Mesenteric fat pad (tissue), 1 donor: ENCODE results near the gene TWIST2. TPM values are rescaled to one million over a fixed set of nuclear protein-coding genes. Genes with fewer than 3 reads are reported as not detected.

Experiments
- DNase-seq: peaks from one replicate; pipeline ENCODE4 v3.0.0-alpha.2; 2020; ENCODE audit warnings: low spot score
- total RNA-seq: library from RNA; stranded (reverse); fragmentation: NEBNext Ultra II Directional; extraction: Animal tissue kit (Norgen Biotek cat#: 25700); gene quantifications from one replicate; pipeline ENCODE4 v1.2.1, GENCODE V29; 2021
- donor health status: DM: yes; HTN: yes; CAD: no.

TWIST2 gene
- total RNA-seq, 1 donor from 2014 or later, result 73.9 TPM

DNA sequence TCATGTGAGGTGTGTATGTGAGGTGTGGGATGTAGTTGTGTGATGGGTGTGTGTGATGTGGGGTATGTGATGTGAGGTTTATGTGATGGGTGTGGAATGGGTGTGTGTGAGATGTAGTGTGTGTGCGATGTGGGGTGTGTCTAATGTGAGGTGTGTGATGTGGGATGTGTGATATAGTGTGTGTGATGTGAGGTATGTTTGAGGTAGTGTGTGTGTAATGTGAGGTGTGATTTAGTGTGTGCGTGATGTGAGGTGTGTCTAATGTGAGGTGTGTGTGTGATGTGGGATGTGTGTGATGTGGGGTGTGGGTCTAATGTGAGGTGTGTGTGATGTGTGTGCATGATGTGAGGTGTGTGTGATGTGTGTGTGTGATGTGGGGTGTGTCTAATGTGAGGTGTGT, 55.3 kb downstream of the TWIST2 start:
- no peak for DNase-seq

DNA sequence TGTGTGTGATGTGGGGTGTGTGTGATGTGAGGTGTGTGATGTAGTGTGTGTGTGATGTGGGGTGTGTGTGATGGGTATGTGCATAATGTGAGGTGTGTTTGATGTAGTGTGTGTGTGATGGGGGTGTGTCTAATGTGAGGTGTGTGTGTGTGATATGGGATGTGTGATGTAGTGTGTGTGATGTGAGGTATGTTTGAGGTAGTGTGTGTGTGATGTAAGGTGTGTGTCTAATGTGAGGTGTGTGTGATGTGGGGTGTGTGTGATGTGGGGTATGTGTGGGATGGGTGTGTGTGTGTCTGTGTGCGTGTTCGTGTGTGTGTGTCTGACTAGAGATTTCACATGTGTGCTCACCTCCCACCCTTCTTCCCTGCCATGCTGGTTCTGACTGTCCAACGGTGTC, 56.3 kb downstream of the TWIST2 start:
- no peak for DNase-seq

DNA sequence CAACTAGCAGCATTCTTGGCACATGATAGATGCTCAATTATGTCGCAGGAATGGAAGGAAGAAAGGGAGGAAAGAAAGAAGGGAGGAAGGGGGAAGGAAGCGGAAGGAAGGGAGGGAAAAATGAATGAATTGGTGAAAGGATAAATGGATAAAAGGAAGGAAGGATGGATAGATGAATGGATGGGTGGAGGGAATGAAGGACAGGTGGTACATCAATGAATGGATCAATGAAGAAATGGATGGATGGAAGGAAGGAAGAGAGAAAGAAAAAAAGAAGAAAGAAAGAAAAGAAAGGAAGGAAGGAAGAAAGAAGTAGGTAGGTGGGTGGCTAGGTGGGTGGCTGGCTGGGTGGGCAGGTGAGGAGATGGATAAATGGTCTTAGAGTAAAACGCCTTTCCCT, 56.8 kb downstream of the TWIST2 start:
- no peak for DNase-seq

DNA sequence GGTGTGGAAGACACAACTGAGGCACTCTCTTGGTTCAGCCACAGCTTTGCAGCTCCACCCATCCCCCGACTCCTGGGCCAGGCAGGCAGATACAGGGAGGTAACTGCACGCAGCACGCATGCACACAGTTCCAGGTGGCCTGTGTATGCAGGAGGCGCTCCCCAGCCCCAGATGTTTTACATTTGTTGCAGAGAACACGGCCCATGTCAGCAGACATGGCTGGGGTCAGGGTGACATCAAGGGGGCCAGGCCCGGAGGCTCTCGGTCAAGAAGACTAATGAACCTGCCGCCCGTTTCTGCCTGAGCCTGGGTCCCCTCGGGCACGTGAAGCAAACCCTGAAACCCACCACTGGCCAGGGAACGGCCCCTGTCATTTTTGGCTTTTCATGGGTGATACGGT, 57.3 kb downstream of the TWIST2 start:
- DNase-seq, result no peak

DNA sequence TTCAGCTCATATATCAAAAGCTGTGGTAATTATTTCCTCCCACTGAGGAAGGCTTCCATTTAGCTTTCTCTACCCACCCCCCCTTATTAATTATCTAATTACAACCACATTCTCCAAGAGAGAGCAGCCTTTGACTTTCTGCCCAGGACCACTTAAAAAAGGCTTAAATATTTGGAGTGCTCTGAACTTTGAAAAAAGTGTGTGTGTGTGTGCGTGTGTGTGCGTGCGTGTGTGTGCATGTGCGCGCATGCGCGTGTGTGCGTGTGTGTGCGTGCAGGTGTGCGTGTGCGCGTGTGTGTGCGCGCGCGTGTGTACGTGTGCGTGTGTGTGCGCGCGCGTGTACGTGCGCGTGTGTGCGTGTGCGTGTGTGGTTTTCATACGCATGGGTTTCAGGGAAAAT, 57.8 kb downstream of the TWIST2 start:
- DNase-seq, result no peak

DNA sequence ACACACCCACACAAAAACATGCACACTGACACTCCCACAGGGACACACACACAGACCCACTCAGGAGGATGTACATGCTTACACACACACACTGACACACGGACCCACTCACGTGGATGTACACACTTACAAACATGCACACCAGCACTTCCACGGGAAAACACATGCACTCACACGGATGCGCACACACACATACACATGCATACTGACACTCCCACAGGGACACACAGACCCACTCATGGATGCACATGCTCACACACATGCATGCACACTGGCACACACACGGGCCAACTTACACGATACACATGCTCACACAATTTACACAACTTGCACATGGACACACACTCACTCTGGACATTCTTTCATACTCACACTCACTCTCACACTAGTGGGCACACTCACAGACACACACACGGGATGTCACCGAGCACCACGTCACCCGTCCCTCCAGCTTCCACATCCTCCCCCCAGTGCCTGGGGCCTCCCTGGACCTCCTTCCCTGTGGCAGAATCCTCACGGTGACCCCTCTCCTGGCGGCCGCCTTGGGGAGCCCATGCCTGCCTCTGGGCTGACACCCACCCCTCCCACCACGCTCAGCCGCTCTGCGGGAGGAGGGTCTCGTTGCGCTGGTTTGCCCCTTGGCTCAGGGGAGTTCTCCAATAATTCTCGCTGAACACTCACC, 58.5 kb downstream of the TWIST2 start:
- no peak for DNase-seq

DNA sequence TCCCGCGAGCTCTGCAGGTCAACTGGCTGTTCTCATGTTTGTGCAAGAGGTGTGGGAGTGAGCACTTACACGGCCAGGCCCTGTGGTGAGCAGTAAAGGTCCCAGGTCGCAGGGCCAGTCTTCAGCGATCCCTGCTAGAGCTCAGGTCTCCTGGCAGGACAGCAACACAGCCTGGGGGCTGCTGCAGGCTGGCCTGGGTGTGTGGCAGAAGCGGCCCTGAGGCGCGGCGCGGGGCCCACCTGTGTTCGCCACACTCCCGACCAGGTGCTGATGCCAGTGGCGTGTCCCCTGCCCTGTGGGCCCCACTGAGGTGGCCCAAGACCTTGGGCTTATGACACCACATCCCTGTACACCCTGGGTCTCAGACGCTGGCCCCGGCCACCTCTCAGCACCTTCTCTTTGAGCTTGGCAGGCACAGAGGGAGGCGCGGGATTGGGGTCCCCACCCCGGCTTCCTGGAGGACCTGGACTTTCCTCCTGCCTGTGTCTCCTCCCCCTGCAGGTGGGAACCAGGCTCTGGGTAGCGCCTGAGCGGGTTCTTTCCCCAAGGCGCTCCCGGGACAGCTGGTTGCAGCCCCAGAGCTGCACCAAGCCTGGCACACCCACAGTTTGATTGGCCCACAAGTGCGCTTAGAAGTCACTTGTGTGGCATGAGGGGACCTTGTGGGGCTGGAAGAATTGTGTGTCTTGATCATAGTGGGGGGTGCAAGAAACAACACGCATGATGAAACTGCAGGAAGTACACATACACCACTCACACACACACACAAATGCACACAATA, 59.2 kb downstream of the TWIST2 start:
- DNase-seq, result no peak

DNA sequence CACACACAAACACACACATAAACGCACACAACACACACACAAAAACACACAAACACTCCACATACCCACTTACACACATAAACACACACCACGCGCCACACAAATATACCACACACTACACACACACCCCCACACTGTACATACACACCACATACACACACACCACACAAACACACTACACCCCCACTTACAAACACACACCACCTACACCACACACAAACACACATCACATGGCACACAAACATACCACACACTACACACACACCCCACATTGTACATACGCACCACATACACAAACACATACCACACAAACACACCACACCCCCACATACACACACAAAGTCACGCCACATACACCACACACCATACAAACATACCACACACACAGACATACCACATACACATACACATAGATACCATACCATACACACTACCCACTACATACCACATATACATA, 59.9 kb downstream of the TWIST2 start:
- no peak for DNase-seq

DNA sequence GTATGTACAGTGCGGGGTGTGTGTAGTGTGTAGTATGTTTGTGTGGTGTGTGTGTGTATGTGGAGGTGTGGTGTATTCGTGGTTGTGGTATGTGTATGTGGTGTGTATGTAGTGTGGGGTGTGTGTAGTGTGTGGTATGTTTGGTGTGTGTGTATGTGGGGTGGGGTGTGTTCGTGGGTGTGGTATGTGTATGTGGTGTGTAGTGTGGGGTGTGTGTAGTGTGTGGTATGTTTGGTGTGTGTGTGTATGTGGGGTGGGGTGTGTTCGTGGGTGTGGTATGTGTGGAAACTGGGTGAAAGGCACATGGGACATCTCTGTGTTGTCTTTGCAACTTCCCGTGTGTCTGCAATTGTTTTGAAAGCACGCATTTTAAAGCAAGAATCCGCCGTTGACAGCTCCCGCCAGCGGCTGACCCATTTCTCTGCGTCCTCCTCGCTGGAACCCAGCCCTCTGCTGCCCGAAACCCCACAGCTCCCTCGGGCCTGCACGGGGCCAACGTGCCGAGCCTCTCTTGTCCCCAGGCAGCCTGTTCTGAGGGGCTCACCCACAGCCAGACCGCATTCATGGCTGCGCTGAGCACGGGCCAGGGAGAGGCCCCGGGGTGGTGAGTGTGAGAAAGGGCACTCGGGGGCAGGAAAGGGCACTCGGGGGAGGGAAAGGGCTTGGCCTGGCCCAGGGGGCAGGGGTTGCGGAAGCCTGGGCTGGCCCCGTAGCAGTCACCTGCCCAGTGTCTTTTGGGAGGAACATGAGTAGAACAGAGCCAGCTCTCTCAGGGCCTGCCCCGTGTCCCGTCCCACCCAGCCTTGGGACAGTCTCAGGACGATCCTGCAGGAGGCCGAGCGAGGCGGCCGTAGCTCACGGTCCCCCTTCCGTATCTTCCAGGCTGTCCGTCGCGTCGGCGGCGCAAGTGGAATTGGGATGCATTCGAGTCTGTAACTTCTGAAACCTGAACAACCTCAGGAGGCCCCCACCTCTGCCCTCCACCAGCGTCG, 61.4 kb downstream of the TWIST2 start:
- peak; percentile 89 for DNase-seq

DNA sequence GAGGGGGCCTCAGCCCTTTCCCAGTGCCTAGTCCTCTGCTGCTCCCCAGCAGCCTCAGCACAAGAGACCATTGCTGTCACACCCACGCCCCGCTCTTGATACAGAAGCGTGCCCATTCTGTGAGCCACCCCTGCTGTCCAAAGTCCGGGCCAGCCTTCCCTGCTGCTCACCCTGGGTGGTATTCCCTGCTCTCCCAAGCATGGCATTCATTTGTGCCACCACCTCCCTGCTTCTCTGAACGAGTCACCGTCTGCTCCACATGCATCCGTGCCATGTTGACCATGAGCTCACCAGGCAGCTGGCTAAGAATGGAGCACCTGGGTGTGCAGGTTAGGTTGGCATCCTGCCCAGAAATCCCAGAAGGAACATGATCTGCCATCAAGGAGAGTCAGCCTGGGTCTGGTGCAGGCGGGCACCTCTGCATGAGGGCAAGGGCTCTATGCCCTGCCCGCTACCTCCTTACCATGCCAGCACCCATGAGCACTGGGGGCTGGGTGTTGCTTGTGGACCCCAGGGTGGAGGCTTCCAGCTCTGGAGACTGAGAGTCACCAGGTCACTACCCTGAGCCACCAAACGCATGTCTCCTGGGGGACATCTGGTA, 63.0 kb downstream of the TWIST2 start:
- DNase-seq, result peak; percentile 87

DNA sequence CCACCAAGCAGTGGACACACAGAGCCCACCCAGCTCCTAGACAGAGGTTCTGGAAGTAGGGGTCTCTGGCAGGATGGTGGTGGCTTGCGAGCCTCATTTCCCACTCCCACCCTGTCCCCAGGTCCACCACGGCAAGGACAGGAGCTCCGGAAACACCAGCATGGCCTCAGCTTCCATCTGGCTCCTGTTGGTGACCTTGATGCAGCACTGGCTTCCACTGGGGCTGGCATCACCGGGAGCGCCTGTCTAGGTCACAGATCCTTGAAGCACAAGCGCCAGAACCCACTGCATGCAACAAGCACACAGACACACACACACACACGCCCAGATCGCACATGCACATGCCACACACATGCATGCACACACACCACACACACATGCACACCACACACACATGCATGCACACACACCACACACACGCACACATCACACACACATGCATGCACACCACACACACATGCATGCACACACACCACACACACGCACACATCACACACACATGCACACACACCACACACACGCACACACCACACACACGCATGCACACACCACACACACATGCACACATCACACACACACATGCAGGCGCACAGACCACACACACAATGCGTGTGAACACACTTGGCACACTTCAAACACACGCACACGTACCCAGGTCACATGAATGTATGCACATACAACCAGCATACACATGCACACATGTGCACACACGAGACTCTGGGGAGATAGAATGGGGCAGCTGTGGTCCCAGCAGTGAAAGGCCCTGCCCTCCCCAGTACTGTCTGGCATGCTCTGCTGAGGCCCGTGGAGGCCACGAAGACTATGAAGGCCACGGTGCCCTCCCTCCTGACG, 63.7 kb downstream of the TWIST2 start:
- peak; percentile 84 for DNase-seq

DNA sequence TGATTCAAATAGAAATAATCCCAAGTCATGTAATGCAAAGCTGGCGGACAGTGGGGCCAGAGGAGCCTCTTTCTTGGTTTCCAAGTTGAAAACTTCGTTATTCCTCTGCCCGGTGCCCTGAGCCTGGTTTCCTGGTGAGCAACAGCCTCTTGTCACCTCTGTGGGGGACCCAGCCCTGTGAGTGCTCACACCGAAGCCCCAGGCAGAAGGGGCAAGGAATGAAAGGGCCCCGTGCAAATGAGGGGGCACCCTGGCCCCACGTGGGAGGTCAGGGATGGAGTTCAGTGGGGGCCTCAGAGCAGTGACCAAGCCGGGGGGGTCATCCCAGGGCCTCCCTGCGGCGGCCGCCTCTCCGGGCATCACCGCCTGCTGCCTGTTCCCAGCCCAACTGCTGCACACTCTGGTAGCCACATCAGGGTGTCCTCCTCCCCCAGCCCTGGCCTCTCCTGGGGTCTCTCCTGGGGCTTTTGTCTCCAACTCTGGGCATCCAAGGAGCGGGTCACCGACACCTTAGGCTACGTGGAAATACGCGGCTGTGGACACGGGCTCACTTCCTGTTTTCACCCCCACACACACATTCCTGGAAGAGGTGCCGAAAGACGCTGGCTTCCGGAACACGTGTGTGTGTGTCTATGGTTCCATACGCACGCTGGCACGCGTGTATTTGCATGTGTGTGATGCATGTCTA, 64.5 kb downstream of the TWIST2 start:
- peak; percentile 84 for DNase-seq

DNA sequence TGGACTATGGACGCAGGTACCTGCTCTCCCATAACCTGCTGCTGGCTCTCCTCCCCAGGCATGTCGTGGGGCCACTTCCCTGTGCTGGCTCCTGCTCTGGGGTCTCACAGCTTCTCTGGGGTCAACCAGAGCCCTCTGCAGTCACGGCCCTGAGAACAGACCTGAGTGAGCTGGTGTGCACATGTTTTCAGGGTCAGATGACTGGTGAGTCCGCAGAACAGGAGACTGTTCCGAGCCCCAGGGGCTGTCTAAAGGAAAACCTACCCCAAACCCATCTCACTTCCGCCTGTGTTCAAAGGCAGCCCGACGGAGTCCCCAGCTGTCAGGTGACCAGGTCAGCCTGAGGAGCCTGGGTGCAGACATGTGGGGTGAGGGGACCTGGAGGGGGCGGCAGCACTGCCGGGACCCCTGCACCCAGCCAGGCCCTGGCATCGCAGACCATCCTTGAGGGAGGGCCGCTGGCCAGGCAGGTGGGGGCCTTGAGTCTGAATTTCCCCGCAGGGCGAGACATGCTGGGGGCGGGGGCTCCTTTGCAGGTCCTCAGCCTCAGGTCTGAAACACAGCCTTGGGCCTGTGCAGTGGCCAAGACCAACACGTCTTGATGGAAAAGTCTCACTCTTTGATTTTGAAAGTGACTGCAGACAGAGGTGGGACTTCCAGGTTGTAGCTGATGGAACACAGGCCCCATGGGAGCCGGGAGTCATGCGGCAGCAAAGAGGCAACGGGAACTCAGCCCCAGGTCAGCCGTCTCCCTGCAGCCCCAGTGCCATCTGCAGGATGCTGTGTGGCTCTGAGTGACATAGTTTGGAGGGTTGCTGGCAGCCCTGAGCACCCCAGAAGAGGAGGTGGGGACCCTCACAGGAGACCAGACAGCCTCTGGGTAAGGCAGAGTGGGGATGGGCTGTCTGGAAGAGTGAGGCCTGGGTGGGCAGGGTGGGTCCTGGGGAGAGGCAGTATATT, 65.3 kb downstream of the TWIST2 start:
- peak; percentile 81 for DNase-seq

DNA sequence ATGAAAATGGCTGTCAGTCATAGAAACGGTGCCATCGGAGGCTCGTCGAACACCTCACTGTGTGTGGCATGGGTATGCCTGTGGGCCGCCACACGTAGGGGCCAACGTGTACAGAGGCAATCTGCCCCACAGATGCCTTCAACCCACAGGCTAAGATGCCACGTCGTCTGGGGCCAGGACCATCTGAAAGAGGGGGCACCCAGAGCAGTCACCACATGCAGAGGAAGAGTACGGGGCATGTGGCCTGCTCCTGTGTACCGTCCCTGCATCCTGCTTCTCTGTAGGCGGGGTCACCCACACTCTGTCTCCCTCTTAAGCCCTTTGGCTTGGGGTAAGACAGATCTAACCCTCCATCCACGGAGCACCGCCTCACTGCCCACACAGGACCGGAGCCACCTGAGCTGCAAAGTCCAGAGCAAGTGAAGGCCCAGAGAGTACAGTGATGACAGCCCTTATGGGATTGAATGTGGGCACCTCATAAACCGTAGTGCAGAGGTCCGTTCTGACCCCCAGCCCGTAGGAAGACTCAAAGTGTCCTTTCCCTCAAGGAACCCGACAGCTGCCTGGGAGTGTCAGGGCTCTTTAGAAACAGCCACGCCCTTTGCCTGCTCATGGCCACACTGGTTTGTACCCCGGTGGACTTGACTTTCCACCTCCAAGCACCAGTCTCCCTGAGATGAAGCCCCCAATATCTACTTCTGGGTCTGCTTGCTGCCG, 66.2 kb downstream of the TWIST2 start:
- DNase-seq, result peak; percentile 77

DNA sequence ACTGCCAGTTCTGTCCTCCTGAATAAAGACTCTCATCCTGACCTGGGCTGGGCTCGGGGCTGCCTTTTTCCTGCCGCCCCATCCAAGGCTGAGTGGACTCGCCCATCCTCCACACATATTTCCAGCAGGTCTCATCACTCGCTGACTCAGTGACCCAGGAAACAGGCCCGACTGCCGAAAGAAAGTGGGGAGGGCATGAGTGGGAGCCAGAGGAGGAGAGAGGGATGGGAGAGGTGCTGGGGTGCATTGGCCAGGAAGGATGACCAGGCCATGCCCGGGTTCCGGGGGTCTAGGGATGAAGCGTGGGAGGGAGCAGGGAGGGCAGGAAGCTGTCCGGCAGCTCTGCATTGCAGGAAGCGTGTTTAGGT, 66.7 kb downstream of the TWIST2 start:
- DNase-seq, result peak; percentile 84

DNA sequence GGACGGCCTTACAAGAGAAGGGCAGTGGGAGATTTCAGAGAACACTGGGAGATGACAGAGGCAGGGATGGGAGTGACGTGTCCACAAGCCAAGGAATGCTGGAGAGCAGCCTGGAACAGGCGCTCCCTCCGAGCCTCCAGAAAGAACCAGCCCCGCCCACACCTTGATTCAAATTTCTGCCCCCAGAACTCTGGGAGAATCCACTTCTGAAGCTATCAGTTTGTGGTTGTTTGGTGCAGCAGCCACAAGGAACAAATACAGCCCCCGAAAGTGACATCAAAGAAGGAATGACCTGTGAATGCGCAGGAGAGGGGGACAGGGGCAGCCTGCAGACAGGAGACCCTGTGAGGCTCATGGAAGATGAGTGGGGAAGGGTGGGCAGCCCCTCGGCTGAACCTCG, 67.3 kb downstream of the TWIST2 start:
- DNase-seq, result peak; percentile 59

DNA sequence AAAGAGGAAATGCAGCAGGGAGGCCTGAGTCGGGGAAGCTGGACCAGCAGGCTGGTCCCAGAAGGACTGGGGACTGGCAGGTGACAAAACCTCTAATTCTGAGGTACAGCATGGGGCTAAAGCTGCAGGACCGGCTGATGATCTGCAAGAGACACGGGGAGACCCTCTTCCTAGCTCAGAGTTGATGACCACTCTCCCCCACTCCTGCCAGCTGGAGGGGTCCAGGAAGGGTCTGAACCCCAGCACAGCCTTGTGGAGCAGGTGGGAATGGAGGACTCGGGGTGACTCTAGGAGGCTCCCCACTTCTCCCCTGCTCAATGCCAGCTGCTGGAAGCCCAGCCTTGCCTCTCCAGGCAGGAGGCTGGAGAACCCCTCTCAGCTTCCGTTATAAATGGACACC, 67.7 kb downstream of the TWIST2 start:
- peak; percentile 45 for DNase-seq
